Natural killer cell (primary cell): ENCODE results near the gene CACNA1F. TPM values are rescaled to one million over a fixed set of nuclear protein-coding genes. Genes with fewer than 3 reads are reported as not detected.

ENCODE experiments used
- ATAC-seq, 3 donors: fragments of 150-1000 bp in 2 of 3; fragments of 200-7000 bp in 1 of 3; cut with Tn5 transposase; 1 replicate in 1 of 3; 2 replicates in 2 of 3; pipeline ENCODE4 v1.10.0; 2021; ENCODE audit warnings: mild to moderate bottlenecking in 2 of 3, moderate library complexity in 2 of 3
- DNase-seq, 2 donors: peaks; one replicate each; pipeline versions ENCODE4 v3.0.0 to v3.0.0-alpha.2; 2013 to 2021; ENCODE audit warnings: mixed read lengths in 1 of 2
- H3K27ac ChIP-seq: one replicate; pipeline ENCODE4 v1.5.1; 2013; ENCODE audit warnings: mild to moderate bottlenecking, low read length
- H3K27me3 ChIP-seq: one replicate; pipeline ENCODE4 v1.6.1; 2013; ENCODE audit warnings: low read length; ENCODE audit not compliant: control insufficient read depth, insufficient read depth
- H3K36me3 ChIP-seq: one replicate; pipeline ENCODE4 v1.6.1; 2013; ENCODE audit warnings: low read length; ENCODE audit not compliant: control insufficient read depth, insufficient read depth
- H3K4me1 ChIP-seq: one replicate; pipeline ENCODE4 v1.6.1; 2013; ENCODE audit warnings: low read length; ENCODE audit not compliant: control insufficient read depth, insufficient read depth
- H3K4me3 ChIP-seq: one replicate; pipeline ENCODE4 v1.5.1; 2013; ENCODE audit warnings: low read length
- H3K9me3 ChIP-seq: one replicate; pipeline ENCODE4 v1.6.1; 2013; ENCODE audit warnings: low read length; ENCODE audit not compliant: control insufficient read depth, insufficient read depth
- H3K27ac Mint-ChIP-seq, 2 donors: one replicate each; pipeline ENCODE4 v1.8.0; 2022; ENCODE audit warnings: mild to moderate bottlenecking in 2 of 2, mixed read lengths in 2 of 2, moderate library complexity in 1 of 2
- H3K27me3 Mint-ChIP-seq, 2 donors: one replicate each; pipeline ENCODE4 v1.8.0; 2022; ENCODE audit warnings: low read depth in 2 of 2, mixed read lengths in 2 of 2
- H3K36me3 Mint-ChIP-seq: one replicate; pipeline ENCODE4 v1.8.0; 2022; ENCODE audit warnings: mixed read lengths
- H3K4me1 Mint-ChIP-seq, 2 donors: one replicate each; pipeline ENCODE4 v1.8.0; 2022; ENCODE audit warnings: mixed read lengths in 2 of 2
- H3K4me3 Mint-ChIP-seq: one replicate; pipeline ENCODE4 v1.8.0; 2022; ENCODE audit warnings: mild to moderate bottlenecking, moderate library complexity, mixed read lengths
- H3K9me3 Mint-ChIP-seq, 2 donors: one replicate each; pipeline ENCODE4 v1.8.0; 2022; ENCODE audit warnings: mixed read lengths in 2 of 2
- CTCF ChIP-seq: fragments of 200-600 bp; IDR thresholded peaks from one replicate; pipeline ENCODE4 v1.8.0; 2022; ENCODE audit warnings: antibody characterized with exemption
- WGBS: methylation state at CpG from one replicate; pipeline ENCODE4 v1.1.7; 2013; ENCODE audit warnings: missing lambda C conversion rate; ENCODE audit not compliant: insufficient coverage; 5-methylcytosine and 5-hydroxymethylcytosine counted together
- intact Hi-C: fragments of 100-400 bp; cut with micrococcal nuclease; formaldehyde crosslinking; loops from one replicate; pipeline ENCODE4 v1.14.2; 2022
- total RNA-seq, 4 donors: library from RNA; stranded (reverse); fragments of 120-200 nt in 1 of 4; gene quantifications; one replicate each; pipeline versions ENCODE4 v1.2.3 to v1.2.4, GENCODE V29; 2013 to 2022

CACNA1F gene
- total RNA-seq, 3 donors from 2014 or later (not counting 1 experiment from before 2014, with no cell fraction given): 0.48 to 1.1 (median 0.66) TPM

DNA sequence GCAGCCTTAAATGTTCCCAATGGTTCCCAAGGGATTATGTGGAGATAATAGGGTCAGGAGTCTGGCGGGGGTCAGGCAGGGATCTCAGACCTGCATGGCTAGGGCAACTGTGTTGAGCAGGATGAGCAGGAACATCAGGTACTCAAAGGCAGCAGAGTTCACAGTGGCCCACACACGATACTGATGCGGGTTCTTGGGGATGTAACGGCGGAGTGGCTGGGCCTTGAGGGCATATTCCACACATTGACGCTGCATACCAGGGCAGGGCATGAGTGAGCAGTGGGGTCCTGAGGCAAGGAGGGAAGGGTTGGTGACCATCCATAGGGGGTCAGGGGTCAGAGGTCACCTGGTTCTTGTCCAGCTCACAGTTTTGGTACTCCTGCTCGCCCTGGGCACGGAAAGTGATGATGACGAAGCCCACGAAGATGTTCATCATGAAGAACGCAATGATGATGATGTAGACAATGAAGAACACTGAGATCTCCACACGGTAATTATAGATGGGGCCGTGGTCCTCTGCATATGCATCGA, 18.1 kb downstream of the CACNA1F start:
- Histone ChIP-seq H3K36me3 (no peaks in the 10 kb centered on the region), H3K9me3 (no peaks in the 10 kb centered on the region), H3K4me1 (no peaks in the 10 kb centered on the region), H3K27me3 (no peaks in the 10 kb centered on the region), H3K27ac (no peak overlapping the region), H3K4me3 (no peak overlapping the region)
- H3K36me3 Mint-ChIP-seq: no peaks in the 10 kb centered on the region
- no peak overlapping the region for H3K27ac Mint-ChIP-seq
- no peaks in the 10 kb centered on the region for H3K4me1 Mint-ChIP-seq
- H3K27me3 Mint-ChIP-seq: peaks cover 0 to 4% of the 10 kb centered on the region in 2 donors
- DNase-seq: no peak
- intact Hi-C loops: no loop called here
- no peak for TF ChIP-seq CTCF
- H3K4me3 Mint-ChIP-seq: no peak overlapping the region
- WGBS: 91% methylated on average over 14 of the region's 14 CpGs
- no peak for ATAC-seq
- no peaks in the 10 kb centered on the region for H3K9me3 Mint-ChIP-seq

- Mint-ChIP-seq H3K9me3 (no peaks in the 10 kb centered on the region), H3K4me3 (no peak overlapping the region), H3K36me3 (no peaks in the 10 kb centered on the region), H3K27me3 (peaks cover 0 to 4% of the 10 kb centered on the region in 2 donors), H3K4me1 (no peaks in the 10 kb centered on the region), H3K27ac (no peak overlapping the region)
- ATAC-seq (no peak), DNase-seq (no peak)
- TF ChIP-seq CTCF: no peak
- intact Hi-C loops: no loop called here
- WGBS: 75% methylated on average over 2 of the region's 2 CpGs
- Histone ChIP-seq H3K9me3 (no peaks in the 10 kb centered on the region), H3K36me3 (no peaks in the 10 kb centered on the region), H3K27me3 (no peaks in the 10 kb centered on the region), H3K4me3 (no peak overlapping the region), H3K27ac (no peak overlapping the region), H3K4me1 (no peaks in the 10 kb centered on the region)
Observed at GRCh38 chrX:49214416-49214815, 18.7 kb downstream of the CACNA1F start.

- Histone ChIP-seq H3K4me1 (no peaks in the 10 kb centered on the region), H3K9me3 (no peaks in the 10 kb centered on the region), H3K4me3 (no peak overlapping the region), H3K36me3 (no peaks in the 10 kb centered on the region), H3K27me3 (no peaks in the 10 kb centered on the region), H3K27ac (no peak overlapping the region)
- Mint-ChIP-seq H3K4me1 (no peaks in the 10 kb centered on the region), H3K4me3 (no peak overlapping the region), H3K9me3 (no peaks in the 10 kb centered on the region), H3K36me3 (no peaks in the 10 kb centered on the region), H3K27me3 (peaks cover 0 to 4% of the 10 kb centered on the region in 2 donors), H3K27ac (no peak overlapping the region)
- intact Hi-C loops: no loop called here
- no peak for TF ChIP-seq CTCF
- ATAC-seq (no peak), DNase-seq (no peak)
- 79% methylated on average over 1 of the region's 1 CpG for WGBS
Observed at GRCh38 chrX:49212861-49213260, 20.3 kb downstream of the CACNA1F start.

- Mint-ChIP-seq H3K4me1 (no peaks in the 10 kb centered on the region), H3K9me3 (no peaks in the 10 kb centered on the region), H3K4me3 (no peak overlapping the region), H3K36me3 (no peaks in the 10 kb centered on the region), H3K27me3 (peaks cover 0 to 4% of the 10 kb centered on the region in 2 donors), H3K27ac (no peak overlapping the region)
- no peaks in the 10 kb centered on the region for H3K27me3 ChIP-seq
- ATAC-seq (no peak), DNase-seq (no peak)
- no peak for TF ChIP-seq CTCF
- H3K9me3 ChIP-seq: no peaks in the 10 kb centered on the region
- intact Hi-C loops: no loop called here
- H3K36me3 ChIP-seq: no peaks in the 10 kb centered on the region
- 92% methylated on average over 2 of the region's 2 CpGs for WGBS
- no peak overlapping the region for H3K27ac ChIP-seq
- no peaks in the 10 kb centered on the region for H3K4me1 ChIP-seq
- H3K4me3 ChIP-seq: no peak overlapping the region
Observed at GRCh38 chrX:49212209-49212608, 20.9 kb downstream of the CACNA1F start.
